Measurements from ENCODE around the gene RGN.
"Not testable (repeated sequence)": the region's sequence is repeated elsewhere in the genome, so short reads cannot be mapped to it uniquely, and the experiment has no call there.

DNA sequence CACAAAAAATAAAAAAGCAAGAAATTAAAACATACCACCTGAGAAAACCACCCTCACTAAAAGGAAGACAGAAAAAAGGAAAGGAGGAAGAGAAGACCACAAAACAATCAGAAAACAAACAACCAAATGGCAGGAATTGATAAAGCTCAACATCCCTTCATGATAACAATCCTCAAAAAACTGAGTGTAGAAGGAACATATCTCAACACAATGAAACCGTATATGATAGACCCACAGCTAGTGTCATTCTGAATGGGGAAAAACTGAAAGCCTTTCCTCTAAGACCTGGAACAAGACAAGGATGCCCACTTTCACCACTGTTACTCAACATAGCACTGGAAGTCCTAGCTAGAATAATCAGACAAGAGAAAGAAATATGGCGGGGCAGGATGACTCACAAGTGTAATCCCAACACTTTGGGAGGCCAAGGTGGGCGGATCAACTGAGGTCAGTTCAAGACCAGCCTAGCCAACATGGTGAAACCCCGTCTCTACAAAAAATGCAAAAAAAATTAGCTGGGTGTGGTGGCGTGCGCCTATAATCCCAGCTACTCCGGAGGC, 38.4 kb downstream of the RGN start:
- not testable (repeated sequence) for TF ChIP-seq POLR2AphosphoS5 (IDR thresholded peaks at IDR 0.05; ENCODE audit: insufficient read depth in 1 of 2, low read depth in 1 of 2); CTCF (IDR thresholded peaks at IDR 0.05); POLR2A (IDR thresholded peaks at IDR 0.05)

Measured in vagina (tissue), 2 donors.